Stromal cell of bone marrow (primary cell): Measurements from ENCODE around the gene GPC3.

Experiments
- DNase-seq: peaks from one replicate; pipeline ENCODE4 v3.0.0-alpha.2; 2012; ENCODE audit warnings: low read depth

The GPC3 gene

GRCh38 chrX:133513123-133513522, 472.3 kb downstream of the GPC3 start:
- DNase-seq: no peak

DNA sequence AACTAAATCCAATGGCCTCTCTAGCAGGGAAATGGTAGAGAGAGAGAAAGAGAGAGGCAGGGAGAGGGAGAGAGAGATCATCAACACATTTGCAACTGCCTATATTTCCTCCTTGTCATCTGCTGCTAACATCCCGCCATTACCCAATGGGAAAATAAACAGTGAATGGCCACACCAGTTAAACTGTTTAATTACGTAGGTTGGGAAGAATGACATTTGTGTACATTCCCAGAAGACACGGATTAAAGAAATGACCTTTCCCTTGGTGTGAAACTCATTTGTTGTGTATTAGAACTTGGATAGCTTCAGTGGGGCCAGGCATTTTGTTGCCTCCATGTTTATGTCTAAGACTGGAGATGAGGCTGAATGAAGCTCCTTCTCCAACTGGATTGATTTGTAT, 474.4 kb downstream of the GPC3 start:
- DNase-seq: no peak

DNA sequence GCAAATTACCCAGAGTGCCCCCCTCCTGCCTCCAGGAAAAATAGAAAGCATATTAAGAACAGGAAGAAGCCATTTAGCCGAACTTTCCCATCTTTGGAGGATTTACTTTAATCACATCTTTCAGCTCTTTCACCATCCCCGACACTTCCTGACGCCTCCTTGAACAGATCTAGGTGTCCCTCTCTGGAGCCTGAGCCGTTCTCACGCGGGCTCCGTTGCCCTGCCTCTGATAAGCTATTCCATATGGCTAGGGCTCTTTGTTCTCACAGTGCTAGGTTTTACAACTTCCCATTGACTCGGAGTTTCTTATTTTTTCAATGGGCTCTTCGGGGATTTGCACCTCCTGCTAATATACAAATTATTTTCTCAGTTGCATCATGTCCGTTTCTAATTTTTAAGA, 488.0 kb downstream of the GPC3 start:
- DNase-seq: no peak

- peak; percentile 55 for DNase-seq
Measured at GRCh38 chrX:133495464-133496391, 489.7 kb downstream of the GPC3 start.

DNA sequence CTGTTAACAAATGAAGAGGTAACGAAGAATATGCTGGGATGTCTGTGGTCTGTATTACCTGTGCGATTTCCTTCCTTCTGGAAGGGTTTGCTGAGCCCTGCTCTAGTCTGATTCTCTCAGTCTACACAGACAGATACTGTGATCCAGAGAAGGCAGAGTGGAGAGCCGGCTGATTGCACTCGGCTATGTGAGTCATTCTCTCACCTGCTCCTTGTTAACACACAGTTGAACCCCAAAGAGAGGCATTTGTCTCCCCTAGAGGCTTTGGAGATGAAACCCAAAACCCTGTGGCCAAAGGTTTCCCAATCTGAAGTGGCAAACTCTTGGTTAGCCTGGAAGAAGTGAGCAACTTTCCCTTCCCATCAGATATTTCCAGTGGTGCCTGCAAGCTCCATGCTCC, 492.0 kb downstream of the GPC3 start:
- no peak for DNase-seq

GRCh38 chrX:133490955-133491354, 494.4 kb downstream of the GPC3 start:
- no peak for DNase-seq
